ENCODE data around the gene RNF14. TPM values are rescaled to one million over a fixed set of nuclear protein-coding genes. Genes with fewer than 3 reads are reported as not detected.
"Not testable (repeated sequence)": the region's sequence is repeated elsewhere in the genome, so short reads cannot be mapped to it uniquely, and the experiment has no call there.

The RNF14 gene
- total RNA-seq, 1 donor, result 80.3 TPM

DNA sequence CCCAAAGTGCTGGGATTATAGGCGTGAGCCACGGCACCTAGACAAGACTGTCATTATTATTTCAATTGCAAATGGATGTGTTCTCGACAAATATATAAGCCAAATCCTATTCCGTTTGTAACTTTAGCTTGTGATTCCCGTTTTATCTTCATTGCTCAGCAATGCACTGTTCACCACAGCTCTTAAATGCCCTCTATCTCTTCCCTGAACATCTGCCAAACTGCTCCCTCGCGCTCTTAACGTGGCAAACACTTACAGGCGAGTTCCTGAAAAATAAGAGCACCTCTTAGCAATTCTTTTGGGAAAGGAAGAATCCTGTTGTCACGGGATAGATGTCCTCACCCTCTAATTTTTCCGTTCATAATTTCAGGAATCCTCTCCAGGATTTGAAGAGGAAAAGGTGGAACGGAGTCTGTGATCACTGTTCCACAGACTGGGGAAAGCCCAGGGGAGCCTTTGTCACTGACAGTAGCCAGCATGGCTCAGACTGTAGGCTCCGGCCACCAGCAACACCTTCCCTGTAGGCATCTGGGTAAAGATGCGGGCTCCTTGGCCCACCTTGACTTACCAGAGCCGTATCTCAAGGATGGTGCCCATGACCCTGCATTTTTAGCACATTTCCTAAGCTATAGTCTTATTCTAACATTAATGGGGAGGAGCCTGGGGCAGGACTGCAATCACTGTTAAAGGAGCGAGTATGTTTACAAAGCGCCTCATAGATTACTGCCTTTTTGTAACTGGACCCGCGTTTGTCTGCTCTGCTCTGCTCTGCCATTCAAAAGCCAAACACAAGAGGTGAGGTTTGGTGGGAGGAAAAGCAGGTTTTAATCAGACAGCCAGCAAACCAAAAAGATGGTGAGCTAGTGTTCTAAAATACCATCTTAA lies 64.1 kb downstream of the RNF14 start:
- no peak for DNase-seq (ENCODE audit: low read depth)
- TF ChIP-seq, protein P1, sequence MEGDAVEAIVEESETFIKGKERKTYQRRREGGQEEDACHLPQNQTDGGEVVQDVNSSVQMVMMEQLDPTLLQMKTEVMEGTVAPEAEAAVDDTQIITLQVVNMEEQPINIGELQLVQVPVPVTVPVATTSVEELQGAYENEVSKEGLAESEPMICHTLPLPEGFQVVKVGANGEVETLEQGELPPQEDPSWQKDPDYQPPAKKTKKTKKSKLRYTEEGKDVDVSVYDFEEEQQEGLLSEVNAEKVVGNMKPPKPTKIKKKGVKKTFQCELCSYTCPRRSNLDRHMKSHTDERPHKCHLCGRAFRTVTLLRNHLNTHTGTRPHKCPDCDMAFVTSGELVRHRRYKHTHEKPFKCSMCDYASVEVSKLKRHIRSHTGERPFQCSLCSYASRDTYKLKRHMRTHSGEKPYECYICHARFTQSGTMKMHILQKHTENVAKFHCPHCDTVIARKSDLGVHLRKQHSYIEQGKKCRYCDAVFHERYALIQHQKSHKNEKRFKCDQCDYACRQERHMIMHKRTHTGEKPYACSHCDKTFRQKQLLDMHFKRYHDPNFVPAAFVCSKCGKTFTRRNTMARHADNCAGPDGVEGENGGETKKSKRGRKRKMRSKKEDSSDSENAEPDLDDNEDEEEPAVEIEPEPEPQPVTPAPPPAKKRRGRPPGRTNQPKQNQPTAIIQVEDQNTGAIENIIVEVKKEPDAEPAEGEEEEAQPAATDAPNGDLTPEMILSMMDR (IDR thresholded peaks at IDR 0.05; ENCODE audit: insufficient read depth, low read length), result no peak

DNA sequence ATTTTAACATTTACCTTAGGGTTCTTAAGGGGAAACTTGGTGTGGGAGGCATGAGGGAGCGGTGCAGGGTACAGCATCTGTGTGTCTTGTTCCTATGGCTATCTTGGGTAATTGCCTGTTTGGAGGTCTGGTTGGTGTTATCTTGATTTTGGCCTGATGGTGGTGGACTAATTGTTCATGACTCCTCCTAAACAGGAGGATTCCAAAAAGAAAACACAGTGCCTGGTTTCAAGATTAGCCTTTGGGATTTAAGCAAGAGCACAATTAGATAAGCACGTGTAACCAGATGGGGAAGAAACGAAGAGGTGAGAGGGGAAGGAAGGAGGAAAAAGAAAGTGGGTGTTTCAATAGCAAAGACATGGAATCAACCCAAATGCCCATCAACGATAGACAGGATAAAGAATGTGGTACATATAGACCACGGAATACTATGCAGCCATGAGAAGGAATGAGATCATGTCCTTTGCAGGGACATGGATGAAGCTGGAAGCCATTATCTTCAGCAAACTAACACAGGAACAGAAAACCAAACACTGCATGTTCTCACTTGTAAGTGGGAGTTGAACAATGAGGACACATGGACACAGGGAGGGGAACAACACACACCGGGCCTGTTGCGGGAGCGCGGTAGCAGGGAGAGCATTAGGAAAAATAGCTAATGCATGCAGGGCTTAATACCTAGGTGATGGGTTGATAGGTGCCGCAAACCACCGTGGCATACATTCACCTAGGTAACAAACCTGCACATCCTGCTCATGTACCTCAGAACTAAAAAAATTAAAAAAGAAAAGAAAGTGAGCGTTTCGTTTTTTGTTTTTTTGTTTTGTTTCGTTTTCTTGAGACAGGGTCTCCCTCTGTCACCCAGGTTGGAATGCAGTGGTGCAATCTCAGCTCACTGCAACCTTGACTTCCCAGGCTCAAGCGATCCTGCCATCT lies 65.0 kb downstream of the RNF14 start:
- not testable (repeated sequence) for DNase-seq (ENCODE audit: low read depth); H3K4me3 ChIP-seq (ENCODE audit: low read depth, low read length)

More for the DNA sequence above, 64.1 kb downstream of the RNF14 start:
- no peak overlapping the region for H3K4me3 ChIP-seq (ENCODE audit: low read depth, low read length)

DNA sequence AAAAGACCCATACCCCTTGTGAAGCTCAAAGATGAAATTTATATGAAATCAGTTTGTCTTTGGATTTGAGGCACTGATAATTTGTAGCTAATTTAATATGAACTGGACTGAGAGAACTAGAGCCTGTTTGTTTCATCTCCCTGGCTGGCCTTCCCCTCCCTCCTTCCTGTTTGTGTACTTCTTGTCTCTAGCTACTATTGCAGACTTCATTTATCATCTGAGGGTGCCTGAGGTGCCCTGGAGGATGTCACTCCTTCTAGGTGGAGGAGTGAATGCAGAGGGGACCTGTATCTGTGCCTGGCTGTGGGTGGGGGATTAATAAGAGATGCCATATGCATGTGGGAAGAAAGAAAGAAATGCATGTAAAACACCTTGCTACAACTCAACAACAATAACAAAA lies 66.1 kb downstream of the RNF14 start:
- no peak overlapping the region for H3K4me3 ChIP-seq (ENCODE audit: low read depth, low read length)
- no peak for DNase-seq (ENCODE audit: low read depth)
- TF ChIP-seq, protein P1 (IDR thresholded peaks at IDR 0.05; ENCODE audit: insufficient read depth, low read length), result no peak

DNA sequence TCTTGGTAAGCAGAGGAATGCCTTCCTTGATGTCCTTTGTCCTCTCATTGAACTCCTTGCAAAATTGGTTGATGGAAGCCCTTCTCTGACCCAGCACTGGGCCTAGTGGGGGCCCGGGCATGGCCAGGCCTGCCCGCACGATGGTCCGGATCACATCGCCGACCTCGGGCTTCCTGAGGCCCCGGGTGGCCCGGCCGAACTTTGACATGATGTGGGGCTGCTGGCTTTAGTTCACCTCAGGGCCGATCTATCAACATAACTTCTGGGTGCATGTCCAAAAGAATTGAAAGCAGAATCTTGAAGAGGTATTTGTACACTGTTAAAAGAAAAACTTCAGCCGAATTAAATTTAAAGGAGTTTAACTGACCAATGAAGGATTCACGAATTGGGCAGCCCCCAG lies 68.0 kb downstream of the RNF14 start:
- TF ChIP-seq, protein P1 (IDR thresholded peaks at IDR 0.05; ENCODE audit: insufficient read depth, low read length), result no peak
- no peak for DNase-seq (ENCODE audit: low read depth)
- H3K4me3 ChIP-seq (ENCODE audit: low read depth, low read length), result no peak overlapping the region

DNA sequence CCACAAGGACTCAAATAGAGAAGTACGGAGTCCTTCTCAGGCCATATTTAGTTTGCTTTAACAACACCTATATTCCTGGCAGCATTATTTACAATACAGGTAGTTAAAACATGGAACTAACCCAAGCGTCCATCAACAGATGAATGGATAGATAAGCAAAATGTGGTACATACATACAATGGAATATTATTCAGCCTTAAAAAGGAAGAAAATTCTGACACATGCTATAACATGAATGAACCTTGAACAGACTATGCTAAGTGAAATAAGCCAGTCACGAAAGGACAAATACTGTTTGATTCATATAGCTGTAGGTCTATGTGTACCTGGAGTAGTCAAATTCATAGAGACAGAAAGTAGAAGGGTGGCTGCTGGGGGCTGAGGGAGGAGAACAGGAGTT lies 68.7 kb downstream of the RNF14 start:
- not testable (repeated sequence) for DNase-seq (ENCODE audit: low read depth); H3K4me3 ChIP-seq (ENCODE audit: low read depth, low read length)

DNA sequence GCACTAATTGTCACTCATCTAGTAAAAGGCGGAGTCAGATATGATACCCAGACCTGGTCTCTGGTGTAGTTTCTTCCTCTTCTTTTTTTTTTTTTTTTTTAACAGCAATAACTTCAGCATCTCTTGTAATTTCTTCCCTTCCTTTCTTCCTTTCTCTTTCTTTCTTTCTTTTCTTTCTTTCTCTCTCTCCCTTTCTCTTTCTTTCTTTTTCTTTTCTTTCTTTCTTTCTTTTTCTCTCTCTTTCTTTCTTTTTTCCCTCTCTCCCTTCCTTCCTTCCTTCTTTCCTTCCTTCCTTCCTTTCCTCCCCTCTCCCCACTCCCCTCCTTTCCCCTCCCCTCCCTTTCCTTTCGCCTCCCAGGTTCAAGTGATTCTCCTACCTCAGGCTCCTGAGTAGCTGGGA lies 69.8 kb downstream of the RNF14 start:
- TF ChIP-seq, protein P1 (IDR thresholded peaks at IDR 0.05; ENCODE audit: insufficient read depth, low read length), result no peak
- no peak for DNase-seq (ENCODE audit: low read depth)
- no peak overlapping the region for H3K4me3 ChIP-seq (ENCODE audit: low read depth, low read length)

Other genes with a start within 250 kb of the RNF14 start
- gene PCDH1, start 90.7 kb upstream of the RNF14 start, total RNA-seq (ENCODE audit: low replicate concordance), result 0.90 and 3.2 TPM in 2 replicates
- 50.9 and 59.0 TPM in 2 replicates for gene DELE1, start 45.2 kb upstream of the RNF14 start, total RNA-seq (ENCODE audit: low replicate concordance)
- under 0.01 and 0.16 TPM in 2 replicates for gene PCDH12, start 10.9 kb upstream of the RNF14 start, total RNA-seq (ENCODE audit: low replicate concordance)
- 55.6 and 62.3 TPM in 2 replicates for gene GNPDA1, start 43.9 kb downstream of the RNF14 start, total RNA-seq (ENCODE audit: low replicate concordance)
- 36.3 and 71.4 TPM in 2 replicates for gene NDFIP1, start 139.7 kb downstream of the RNF14 start, total RNA-seq (ENCODE audit: low replicate concordance)

All from fibroblast of the aortic adventitia (primary cell).